ENCODE data around the gene ITGB1. TPM values are rescaled to one million over a fixed set of nuclear protein-coding genes. Genes with fewer than 3 reads are reported as not detected.

ITGB1 gene
- total and polyA plus RNA-seq, 2 experiments from 2014 or later = 317 to 439 TPM

DNA sequence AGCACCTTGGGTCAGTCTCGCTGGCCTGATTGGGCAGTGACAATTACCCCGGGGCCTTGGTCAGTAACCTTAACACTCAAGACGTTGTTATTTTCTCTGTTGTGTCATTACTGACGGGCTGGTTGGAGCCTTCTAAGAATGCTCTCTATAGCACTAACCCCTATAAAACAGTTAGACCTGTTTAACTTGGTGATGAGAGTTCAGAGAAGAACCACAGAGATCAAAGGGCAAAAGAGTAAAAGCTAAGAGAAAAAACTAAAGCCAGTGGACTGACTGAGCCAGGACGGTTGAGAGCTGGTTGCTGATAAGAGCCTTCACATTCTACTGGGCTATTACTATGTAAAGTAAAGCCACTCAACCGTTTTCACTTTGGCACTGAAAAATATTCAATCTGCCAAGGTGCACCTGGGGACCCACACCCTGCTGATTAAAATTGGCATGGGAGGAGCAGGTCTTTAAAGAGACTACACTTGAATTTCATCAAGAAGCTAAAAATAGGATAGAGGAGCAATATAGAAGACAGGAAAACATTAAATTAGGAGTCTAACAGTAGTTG lies 13.6 kb upstream of the ITGB1 start:
- Mint-ChIP-seq H3K36me3 (ENCODE audit: low read depth) (no peaks in the 10 kb centered on the region; the same call in 2 of the 3 replicates), H3K4me1 (peaks cover 28% of the 10 kb centered on the region), H3K9me3 (no peaks in the 10 kb centered on the region; the same call in 2 of the 3 replicates), H3K4me3 (peak overlapping the region; percentile 46; the same call in 1 of the 3 replicates), H3K27ac (peak overlapping the region; percentile 84), H3K27me3 (ENCODE audit: insufficient read depth, low read depth, poor library complexity) (peaks cover 3% of the 10 kb centered on the region)
- no peaks in the 10 kb centered on the region for H3K9me2 ChIP-seq (ENCODE audit: insufficient read depth)
- H2AFZ ChIP-seq = peak overlapping the region; percentile 18; the same call in 1 of the 2 replicates
- DNase-seq (ENCODE audit: low spot score) (no peak), ATAC-seq (peak; percentile 87)
- no peaks in the 10 kb centered on the region for H4K20me1 ChIP-seq (replicated peaks; ENCODE audit: insufficient read depth)
- H3K27ac ChIP-seq (ENCODE audit: low read depth) = peak overlapping the region; percentile 18; the same call in 1 of the 2 replicates
- no peaks in the 10 kb centered on the region for H3F3A ChIP-seq (replicated peaks; ENCODE audit: low read depth)
- TF ChIP-seq POLR2AphosphoS5 (IDR thresholded peaks at IDR 0.05; ENCODE audit: low read depth) (no peak), EZH2 (IDR thresholded peaks at IDR 0.05; ENCODE audit: low read depth, unreplicated experiment) (no peak)
- no peaks in the 10 kb centered on the region for H3K27me3 ChIP-seq (ENCODE audit: insufficient read depth)
- peaks cover 27% of the 10 kb centered on the region for H3K4me1 ChIP-seq (ENCODE audit: insufficient read depth)
- no peaks in the 10 kb centered on the region for H3K79me2 ChIP-seq (replicated peaks; ENCODE audit: insufficient read depth)
- no peak overlapping the region for H3K4me3 ChIP-seq
- H3K36me3 ChIP-seq (ENCODE audit: insufficient read depth) = no peaks in the 10 kb centered on the region
- H3K4me2 ChIP-seq = peak overlapping the region; percentile 58

DNA sequence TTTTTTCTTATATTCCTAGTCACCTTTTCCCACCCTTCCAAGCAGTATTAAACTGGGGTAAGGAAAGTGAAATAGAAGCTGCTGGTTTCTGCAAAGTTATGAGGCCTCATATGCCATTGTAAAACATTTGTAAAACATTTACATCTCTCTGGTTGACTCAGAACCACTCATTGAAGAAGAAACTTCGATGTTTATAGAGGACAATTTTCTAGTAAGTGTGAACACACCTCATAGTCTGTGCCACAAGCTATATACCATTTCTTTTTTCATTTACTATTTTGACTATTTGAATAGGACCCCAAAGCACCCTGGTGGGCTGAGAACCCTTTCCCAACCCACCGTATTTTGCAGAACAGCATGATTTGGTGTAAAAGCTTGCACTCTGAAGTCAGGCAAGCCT lies 12.9 kb upstream of the ITGB1 start:
- H3K27me3 Mint-ChIP-seq (ENCODE audit: insufficient read depth, low read depth, poor library complexity) = peaks cover 3% of the 10 kb centered on the region
- Histone ChIP-seq H3K79me2 (replicated peaks; ENCODE audit: insufficient read depth) (no peaks in the 10 kb centered on the region), H3F3A (replicated peaks; ENCODE audit: low read depth) (no peaks in the 10 kb centered on the region), H3K4me1 (ENCODE audit: insufficient read depth) (peaks cover 27% of the 10 kb centered on the region), H3K27me3 (ENCODE audit: insufficient read depth) (no peaks in the 10 kb centered on the region), H3K36me3 (ENCODE audit: insufficient read depth) (no peaks in the 10 kb centered on the region), H3K27ac (ENCODE audit: low read depth) (no peak overlapping the region), H4K20me1 (replicated peaks; ENCODE audit: insufficient read depth) (no peaks in the 10 kb centered on the region), H3K4me2 (peak overlapping the region; percentile 58; the same call in 1 of the 2 replicates), H3K9me2 (ENCODE audit: insufficient read depth) (no peaks in the 10 kb centered on the region), H3K4me3 (no peak overlapping the region), H2AFZ (no peak overlapping the region)
- no peaks in the 10 kb centered on the region; the same call in 2 of the 3 replicates for H3K9me3 Mint-ChIP-seq
- no peak for TF ChIP-seq STAT1 (IDR thresholded peaks at IDR 0.05; ENCODE audit: unreplicated experiment)
- TF ChIP-seq ZNF114 (CRISPR knock-in tag; IDR thresholded peaks at IDR 0.05) = no peak
- no peak for TF ChIP-seq NANOG (IDR thresholded peaks at IDR 0.05; ENCODE audit: borderline replicate concordance)
- DNase-seq (ENCODE audit: low spot score) (no peak), ATAC-seq (no peak)
- H3K4me3 Mint-ChIP-seq = no peak overlapping the region
- peaks cover 28% of the 10 kb centered on the region for H3K4me1 Mint-ChIP-seq
- no peaks in the 10 kb centered on the region; the same call in 2 of the 3 replicates for H3K36me3 Mint-ChIP-seq (ENCODE audit: low read depth)
- no peak overlapping the region for H3K27ac Mint-ChIP-seq

DNA sequence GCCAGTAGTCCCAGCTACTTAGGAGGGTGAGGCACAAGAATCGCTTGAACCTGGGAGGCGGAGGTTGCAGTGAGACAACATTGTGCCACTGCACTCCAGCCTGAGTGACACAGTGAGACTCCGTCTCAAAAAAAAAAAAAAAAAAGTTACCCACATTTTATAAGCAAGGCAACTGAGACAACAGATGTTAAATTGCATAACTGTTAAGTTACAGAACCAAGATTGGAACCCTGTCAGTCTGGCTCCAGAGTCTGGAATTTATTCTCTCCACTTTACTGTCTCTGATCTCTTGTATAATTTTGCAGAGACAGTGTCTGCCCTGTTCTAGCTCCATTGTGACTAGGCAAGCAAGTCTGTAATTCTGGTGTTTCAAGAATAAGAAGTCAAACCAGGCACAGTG lies 6.2 kb upstream of the ITGB1 start:
- no peak overlapping the region for H3K27ac ChIP-seq (ENCODE audit: low read depth)
- TF ChIP-seq EZH2phosphoT487 (IDR thresholded peaks at IDR 0.05; ENCODE audit: unreplicated experiment) = no peak
- no peak for TF ChIP-seq POLR2AphosphoS5 (IDR thresholded peaks at IDR 0.05; ENCODE audit: low read depth)
- no peak for TF ChIP-seq ZNF114 (CRISPR knock-in tag; IDR thresholded peaks at IDR 0.05)
- TF ChIP-seq, protein P1, sequence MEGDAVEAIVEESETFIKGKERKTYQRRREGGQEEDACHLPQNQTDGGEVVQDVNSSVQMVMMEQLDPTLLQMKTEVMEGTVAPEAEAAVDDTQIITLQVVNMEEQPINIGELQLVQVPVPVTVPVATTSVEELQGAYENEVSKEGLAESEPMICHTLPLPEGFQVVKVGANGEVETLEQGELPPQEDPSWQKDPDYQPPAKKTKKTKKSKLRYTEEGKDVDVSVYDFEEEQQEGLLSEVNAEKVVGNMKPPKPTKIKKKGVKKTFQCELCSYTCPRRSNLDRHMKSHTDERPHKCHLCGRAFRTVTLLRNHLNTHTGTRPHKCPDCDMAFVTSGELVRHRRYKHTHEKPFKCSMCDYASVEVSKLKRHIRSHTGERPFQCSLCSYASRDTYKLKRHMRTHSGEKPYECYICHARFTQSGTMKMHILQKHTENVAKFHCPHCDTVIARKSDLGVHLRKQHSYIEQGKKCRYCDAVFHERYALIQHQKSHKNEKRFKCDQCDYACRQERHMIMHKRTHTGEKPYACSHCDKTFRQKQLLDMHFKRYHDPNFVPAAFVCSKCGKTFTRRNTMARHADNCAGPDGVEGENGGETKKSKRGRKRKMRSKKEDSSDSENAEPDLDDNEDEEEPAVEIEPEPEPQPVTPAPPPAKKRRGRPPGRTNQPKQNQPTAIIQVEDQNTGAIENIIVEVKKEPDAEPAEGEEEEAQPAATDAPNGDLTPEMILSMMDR (conservative IDR thresholded peaks at IDR 0.05; ENCODE audit: low read depth in 2 of 2) = no peak
- Mint-ChIP-seq H3K27ac (no peak overlapping the region), H3K27me3 (ENCODE audit: insufficient read depth, low read depth, poor library complexity) (no peaks in the 10 kb centered on the region), H3K4me3 (no peak overlapping the region), H3K4me1 (peaks cover 44% of the 10 kb centered on the region), H3K9me3 (no peaks in the 10 kb centered on the region; the same call in 1 of the 3 replicates), H3K36me3 (ENCODE audit: low read depth) (no peaks in the 10 kb centered on the region; the same call in 2 of the 3 replicates)
- H3K4me1 ChIP-seq (ENCODE audit: insufficient read depth) = peaks cover 32% of the 10 kb centered on the region
- ATAC-seq (no peak), DNase-seq (ENCODE audit: low spot score) (no peak)
- H4K20me1 ChIP-seq (replicated peaks; ENCODE audit: insufficient read depth) = no peaks in the 10 kb centered on the region
- H3K79me2 ChIP-seq (replicated peaks; ENCODE audit: insufficient read depth) = peaks cover 13% of the 10 kb centered on the region
- H3K4me3 ChIP-seq = no peak overlapping the region
- no peaks in the 10 kb centered on the region for H3K36me3 ChIP-seq (ENCODE audit: insufficient read depth)
- H3K27me3 ChIP-seq (ENCODE audit: insufficient read depth) = no peaks in the 10 kb centered on the region
- no peaks in the 10 kb centered on the region for H3F3A ChIP-seq (replicated peaks; ENCODE audit: low read depth)
- no peak overlapping the region for H2AFZ ChIP-seq
- H3K9me2 ChIP-seq (ENCODE audit: insufficient read depth) = no peaks in the 10 kb centered on the region
- H3K4me2 ChIP-seq = no peak overlapping the region
